NCI-H2029 treated with DMSO at 0.1 percent for 48 hours (cell line): ENCODE results near the gene PLD3.
"Not testable (repeated sequence)": the region's sequence is repeated elsewhere in the genome, so short reads cannot be mapped to it uniquely, and the experiment has no call there.

Source experiments
- DNase-seq: peaks from one replicate; lab custom pipeline; 2025; lab: John Stamatoyannopoulos, UW

Gene PLD3

GRCh38 chr19:40333083-40333482 is 15.4 kb upstream of the PLD3 start:
- DNase-seq: not testable (repeated sequence)

GRCh38 chr19:40335101-40335500 is 13.4 kb upstream of the PLD3 start:
- DNase-seq: no peak

- no peak for DNase-seq
Measured at GRCh38 chr19:40335855-40336600, 12.5 kb upstream of the PLD3 start.

DNA sequence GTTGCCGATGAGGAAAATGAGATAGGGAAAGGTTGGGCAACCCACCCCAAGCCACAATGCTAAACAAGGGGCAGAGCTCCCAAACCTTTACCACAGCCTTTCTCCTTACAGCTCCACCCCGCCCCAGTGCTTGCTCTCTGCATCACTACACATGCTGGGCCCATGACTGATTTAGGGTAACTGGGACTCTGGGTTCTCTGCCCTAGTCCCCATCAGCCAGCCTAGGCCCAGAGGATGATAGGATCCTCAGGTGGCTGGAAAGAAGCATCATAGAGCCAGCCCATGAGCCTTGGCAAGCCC is 11.9 kb upstream of the PLD3 start:
- DNase-seq: no peak

DNA sequence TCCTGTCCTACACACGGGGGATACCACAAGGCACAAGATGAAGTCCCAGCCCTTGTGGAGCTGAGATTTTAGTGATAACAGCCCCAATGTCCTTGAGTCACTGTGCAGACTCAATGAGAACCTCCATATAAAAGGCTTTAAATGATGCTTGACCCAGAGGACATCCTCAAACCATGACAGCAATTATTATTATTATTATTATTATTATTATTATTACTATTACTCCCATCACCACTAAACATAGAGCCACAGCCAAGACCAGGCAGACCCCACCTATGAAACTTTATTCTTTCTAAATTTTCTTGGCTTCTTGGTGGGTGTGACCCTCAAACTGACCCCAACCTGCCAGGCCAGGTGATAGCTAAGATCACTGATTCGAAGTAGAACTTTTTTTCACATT is 11.4 kb upstream of the PLD3 start:
- no peak for DNase-seq

GRCh38 chr19:40337594-40337993 is 10.9 kb upstream of the PLD3 start:
- DNase-seq: no peak

DNA sequence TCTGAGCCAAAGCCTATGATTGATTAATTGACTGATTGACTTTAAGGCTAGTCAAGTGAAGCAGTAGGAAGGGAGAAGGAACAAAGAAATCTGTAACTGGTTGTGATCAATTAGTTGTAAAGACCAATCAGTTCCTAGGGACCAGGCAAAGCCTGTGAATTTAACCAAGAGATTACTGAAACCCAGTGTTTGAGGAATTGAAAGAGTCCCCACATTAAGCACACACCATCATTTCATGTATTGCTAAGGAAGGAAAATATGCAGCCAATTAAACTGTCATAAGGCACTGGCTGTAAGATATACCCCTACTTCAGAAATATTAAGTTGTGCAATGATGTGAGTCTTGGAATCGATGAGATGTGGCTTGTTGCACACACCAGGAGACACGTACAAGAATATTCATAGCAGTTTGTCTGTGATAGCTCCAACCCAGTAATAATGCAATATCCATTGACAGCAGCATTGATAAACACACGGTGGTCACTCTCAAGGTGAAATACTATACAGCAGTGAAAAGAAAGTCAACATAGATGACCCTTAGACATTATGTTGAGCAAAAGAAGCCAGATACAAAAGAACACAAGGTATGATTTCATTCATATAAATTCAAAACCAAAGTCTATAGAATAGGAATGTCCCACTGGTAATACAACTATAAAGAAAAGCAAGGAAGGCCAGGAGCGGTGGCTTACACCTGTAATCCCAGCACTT is 9.3 kb upstream of the PLD3 start:
- DNase-seq: no peak

DNA sequence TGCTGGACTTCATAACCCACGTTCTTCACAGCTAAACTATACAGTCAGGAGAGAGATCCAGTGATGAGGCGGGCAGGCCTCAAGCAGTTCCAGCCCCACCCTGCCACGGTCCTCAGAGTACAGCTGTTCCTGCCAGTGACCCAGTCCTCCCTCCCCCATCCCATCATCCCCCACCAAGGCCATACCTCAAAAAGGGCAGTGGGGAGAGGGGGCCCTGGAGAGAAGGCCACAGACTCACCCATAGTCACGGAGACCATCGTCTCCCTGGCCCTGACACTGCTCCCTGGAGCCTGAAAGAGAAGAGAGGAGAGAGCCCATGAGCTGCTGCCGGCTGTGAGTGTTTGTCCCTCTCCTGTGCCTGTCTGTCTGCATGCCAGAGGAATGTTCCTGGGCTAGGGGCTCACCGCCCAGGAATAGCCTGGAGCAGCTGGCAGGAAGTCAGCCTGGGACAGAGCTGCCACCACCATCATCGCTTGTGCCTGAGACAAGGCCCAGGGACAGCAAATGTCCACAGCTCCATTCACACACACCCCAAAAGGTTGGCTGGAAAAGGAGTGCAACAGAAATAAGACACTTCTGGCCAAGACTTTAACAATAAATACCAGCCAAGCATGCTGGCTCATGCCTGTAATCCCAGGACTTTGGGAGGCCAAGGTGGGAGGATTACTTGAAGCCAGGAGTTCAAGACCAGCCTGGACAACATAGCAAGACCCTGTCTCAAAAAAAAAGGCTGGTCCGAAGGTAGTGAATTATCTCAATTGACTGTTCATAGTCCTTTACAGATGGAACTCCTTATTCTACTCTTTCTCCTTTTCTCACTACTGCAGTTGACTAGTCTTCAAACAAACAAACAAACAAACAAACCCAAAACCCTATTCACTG is 6.7 kb upstream of the PLD3 start:
- DNase-seq: no peak

GRCh38 chr19:40342644-40343311 is 5.7 kb upstream of the PLD3 start:
- DNase-seq: no peak

DNA sequence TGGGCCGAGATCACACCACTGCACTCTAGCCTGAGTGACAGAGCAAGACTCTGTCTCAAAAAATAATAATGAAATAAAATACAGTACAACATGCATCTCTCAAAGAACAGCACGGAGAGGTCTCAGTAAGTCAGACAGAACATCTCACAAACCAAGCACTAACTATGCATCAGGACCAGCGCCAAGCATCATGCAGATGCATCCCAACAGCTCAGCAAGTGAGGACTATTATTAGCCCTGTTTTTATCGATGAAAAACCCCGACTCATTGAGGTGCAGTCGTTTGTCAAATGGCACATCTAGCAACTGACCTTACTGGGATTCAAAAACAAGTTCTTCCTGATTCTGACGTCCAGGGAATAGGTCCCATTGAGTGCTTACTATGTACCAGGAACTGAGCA is 4.1 kb upstream of the PLD3 start:
- DNase-seq: no peak

DNA sequence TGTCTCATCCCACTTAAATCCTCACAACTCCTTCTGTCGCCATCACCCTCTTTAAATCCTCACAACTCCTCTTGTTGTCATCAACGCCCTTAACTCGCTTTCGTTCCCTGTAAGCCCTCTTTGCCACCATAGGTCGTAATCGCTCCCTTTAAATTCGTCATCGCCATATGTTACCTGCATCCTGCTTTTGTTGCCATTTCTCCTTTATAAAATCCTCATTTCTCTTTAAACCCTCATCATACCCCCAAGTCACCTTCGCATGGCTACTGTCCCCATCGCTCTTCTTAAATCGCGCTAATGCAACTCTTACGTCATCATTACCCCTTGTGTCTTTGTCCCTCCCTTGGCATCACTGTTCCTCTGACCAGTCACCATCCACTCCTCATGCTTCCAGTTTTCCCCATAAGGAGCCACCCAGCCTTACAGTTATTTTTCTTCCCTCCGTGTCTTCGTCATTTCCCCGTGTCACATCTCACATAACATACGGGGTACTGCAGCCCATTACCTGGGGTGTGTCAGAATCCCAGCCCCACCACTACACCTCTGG is 539 bp downstream of the PLD3 start:
- DNase-seq: peak; percentile 23

GRCh38 chr19:40355975-40356680 is 7.6 kb downstream of the PLD3 start:
- DNase-seq: no peak

GRCh38 chr19:40356681-40357595 is 8.4 kb downstream of the PLD3 start:
- DNase-seq: no peak

GRCh38 chr19:40357640-40358039 is 9.1 kb downstream of the PLD3 start:
- no peak for DNase-seq

- DNase-seq: no peak
Measured at GRCh38 chr19:40358773-40359172, 10.3 kb downstream of the PLD3 start.

- no peak for DNase-seq
Measured at GRCh38 chr19:40360020-40360707, 11.7 kb downstream of the PLD3 start.

- DNase-seq: no peak
Measured at GRCh38 chr19:40360708-40361241, 12.3 kb downstream of the PLD3 start.

- DNase-seq: no peak
Measured at GRCh38 chr19:40362160-40362559, 13.7 kb downstream of the PLD3 start.

- DNase-seq: no peak
Measured at GRCh38 chr19:40363069-40363468, 14.6 kb downstream of the PLD3 start.
